Purkinje cell (primary cell): ENCODE results near the gene DSC3. TPM values are rescaled to one million over a fixed set of nuclear protein-coding genes. Genes with fewer than 3 reads are reported as not detected.

ENCODE experiments used
- polyA plus RNA-seq: library from polyadenylated mRNA; unstranded; fragments of >200 nt; fragmentation: Nextera tagmentation; gene quantifications from 2 replicates; pipeline ENCODE4 v1.2.1, GENCODE V29; 2014

Gene DSC3
- polyA plus RNA-seq = not detected in 2 replicates

GRCh38 chr18:31042406-31043181 is at the start of gene DSC3:
TSS of gene DSC3 (minus strand) at chr18:31042742. CDS start at chr18:31042660, 82 bp downstream.

Other genes starting within 250 kb of the DSC3 start
- 0.06 and 0.08 TPM in 2 replicates for gene DSC2, start 59.7 kb upstream of the DSC3 start, polyA plus RNA-seq
- gene DSC1, start 120.1 kb upstream of the DSC3 start, polyA plus RNA-seq = 0.07 TPM in 1 of 2 replicates, not detected in the other